ENCODE data around the gene ZBTB7C. TPM values are rescaled to one million over a fixed set of nuclear protein-coding genes. Genes with fewer than 3 reads are reported as not detected.

ZBTB7C gene
- total and polyA plus RNA-seq, 2 of the 8 experiments (the other 6 are each of a cell fraction or from before 2014, with no cell fraction given): 0.15 to 0.45 TPM

GRCh38 chr18:48250918-48251317 lies 158.3 kb downstream of the ZBTB7C start:
- Histone ChIP-seq H2BK5ac (ENCODE audit: low read depth, low read length) (no peak overlapping the region), H2BK20ac (ENCODE audit: low read length) (no peak overlapping the region), H3K9ac (replicated peaks in 1 of 4; ENCODE audit: extremely low read depth in 1 of 4, low read depth in 3 of 4, low read length in 3 of 4) (no peak overlapping the region), H3K4ac (replicated peaks; ENCODE audit: insufficient read length, low read depth, low read length) (no peak overlapping the region), H3K79me2 (ENCODE audit: control insufficient read depth in 1 of 2, insufficient read depth in 2 of 2, low read length in 2 of 2) (no peaks in the 10 kb centered on the region), H4K5ac (ENCODE audit: insufficient read length, low read depth, low read length) (no peak overlapping the region), H3K4me3 (ENCODE audit: extremely low read depth in 1 of 4, insufficient read depth in 2 of 4, low read depth in 3 of 4, low read length in 4 of 4) (no peak overlapping the region), H2BK15ac (ENCODE audit: low read length) (no peak overlapping the region), H2BK120ac (replicated peaks; ENCODE audit: low read depth, low read length) (no peak overlapping the region), H4K91ac (replicated peaks; ENCODE audit: insufficient read length, low read length) (no peak overlapping the region), H3K9me3 (ENCODE audit: insufficient read depth in 2 of 2, low read depth in 1 of 2, low read length in 1 of 2) (no peaks in the 10 kb centered on the region), H2BK12ac (ENCODE audit: low read depth, low read length) (no peak overlapping the region), H3K4me1 (replicated peaks in 1 of 4; ENCODE audit: control insufficient read depth in 3 of 4, insufficient read depth in 4 of 4, low read length in 3 of 4) (no peaks in the 10 kb centered on the region), H3K23me2 (ENCODE audit: low read depth, low read length) (no peaks in the 10 kb centered on the region), H3K79me1 (ENCODE audit: low read depth, low read length) (no peaks in the 10 kb centered on the region), H3K56ac (replicated peaks; ENCODE audit: insufficient read length, low read depth, low read length) (no peak overlapping the region), H2AFZ (ENCODE audit: low read length) (no peak overlapping the region), H3K4me2 (ENCODE audit: insufficient read depth in 1 of 2, low read depth in 2 of 2, low read length in 2 of 2) (no peak overlapping the region), H3K27me3 (replicated peaks in 1 of 4; ENCODE audit: control insufficient read depth in 3 of 4, extremely low read depth in 1 of 4, insufficient read depth in 3 of 4, low read length in 3 of 4) (no peaks in the 10 kb centered on the region), H3K23ac (ENCODE audit: insufficient read length) (no peak overlapping the region), H3K14ac (ENCODE audit: insufficient read length) (no peak overlapping the region), H4K8ac (ENCODE audit: extremely low read depth, insufficient read depth, low read length) (no peak overlapping the region), H3K27ac (ENCODE audit: low read depth, low read length) (no peak overlapping the region), H3K36me3 (ENCODE audit: control insufficient read depth in 2 of 4, insufficient read depth in 4 of 4, low read length in 3 of 4) (no peaks in the 10 kb centered on the region), H4K20me1 (replicated peaks in 1 of 2; ENCODE audit: control insufficient read depth in 1 of 2, insufficient read depth in 2 of 2, low read length in 2 of 2) (no peaks in the 10 kb centered on the region), H3K18ac (ENCODE audit: extremely low read depth, low read length) (no peak overlapping the region), H2AK5ac (ENCODE audit: low read depth, low read length) (no peak overlapping the region)
- ChIA-PET CTCF (ENCODE audit: partially characterized antibody) (interaction anchor here (1.0 to 3.5 kb wide), 3 partner anchors 20 to 213 kb away, joined by 3 to 22 read pairs (median 9); no protein-coding TSS in a partner anchor), POLR2A (ENCODE audit: partially characterized antibody) (no interaction called here)
- no peak for TF ChIP-seq CTBP2 (IDR thresholded peaks at IDR 0.05; ENCODE audit: borderline replicate concordance, insufficient read depth, insufficient read length, low read length)
- no peak for TF ChIP-seq BACH1 (IDR thresholded peaks at IDR 0.05; ENCODE audit: low read length)
- no peak for TF ChIP-seq SP1 (IDR thresholded peaks at IDR 0.05; ENCODE audit: low read depth, low read length)
- no peak for FAIRE-seq
- DNase-seq (ENCODE audit: low read depth in 1 of 2, low spot score in 2 of 2): no peak
- WGBS, 2 experiments (ENCODE audit: extremely low coverage in 1 of 2, insufficient coverage in 1 of 2, insufficient read length in 1 of 2, insufficient replicate concordance in 2 of 2, low coverage in 1 of 2, low lambda C conversion rate in 2 of 2, missing lambda C conversion rate in 1 of 2): 76% methylated on average over 3 of the region's 3 CpGs; no CpG with 5 or more reads in 1 of the 2 experiments
